OCI-LY3 (cell line): Measurements from ENCODE around the gene ITPR3.

Source experiments
- H2AFZ ChIP-seq: fragments of 200-600, 300-600 bp; shearing (Covaris generic); 2 replicates; pipeline ENCODE4 v1.6.0; 2014; ENCODE audit warnings: antibody characterized with exemption, low read depth, low read length
- H3K27ac ChIP-seq: fragments of 200-600, 300-600 bp; sonication (generic); 2 replicates; pipeline ENCODE4 v1.5.1; 2014; ENCODE audit warnings: mild to moderate bottlenecking, low read length, moderate library complexity, mixed read lengths
- H3K27me3 ChIP-seq: fragments of 200-600, 300-600 bp; sonication (generic); 2 replicates; pipeline ENCODE4 v1.6.1; 2014; ENCODE audit warnings: low read depth, low read length, mixed read lengths
- H3K36me3 ChIP-seq: fragments of 200-600, 300-600 bp; sonication (generic); replicated peaks from 2 replicates; pipeline ENCODE3; 2014; ENCODE audit warnings: low read depth, low read length, mixed read lengths
- H3K4me1 ChIP-seq: fragments of 300-600, 200-600 bp; sonication (generic); 2 replicates; pipeline ENCODE4 v1.6.1; 2014; ENCODE audit warnings: low read length, mixed read lengths
- H3K4me2 ChIP-seq: fragments of 200-600, 300-600 bp; sonication (generic); 2 replicates; pipeline ENCODE4 v1.6.1; 2014; ENCODE audit warnings: low read length, mixed read lengths
- H3K4me3 ChIP-seq: fragments of 300-600, 200-600 bp; sonication (generic); 2 replicates; pipeline ENCODE4 v1.5.1; 2014; ENCODE audit warnings: antibody characterized with exemption, mild to moderate bottlenecking, low read length, moderate library complexity
- H3K79me2 ChIP-seq: fragments of 300-600, 200-600 bp; shearing (Covaris generic); 2 replicates; pipeline ENCODE4 v1.6.1; 2014; ENCODE audit warnings: mild to moderate bottlenecking, low read length, mixed read lengths
- H3K9ac ChIP-seq: fragments of 300-600, 200-600 bp; shearing (Covaris generic); 2 replicates; pipeline ENCODE4 v1.6.0; 2014; ENCODE audit warnings: mild to moderate bottlenecking, low read length, moderate library complexity
- H3K9me3 ChIP-seq: fragments of 200-600, 300-600 bp; shearing (Covaris generic); 2 replicates; pipeline ENCODE4 v1.6.1; 2014; ENCODE audit warnings: low read length, mixed read lengths; ENCODE audit not compliant: insufficient read depth
- H4K20me1 ChIP-seq: fragments of 200-600, 300-600 bp; sonication (generic); 2 replicates; pipeline ENCODE4 v1.6.1; 2016; ENCODE audit warnings: low read length, mixed read lengths; ENCODE audit not compliant: insufficient read depth
- CTCF ChIP-seq: fragments of 200-600, 300-600 bp; sonication (generic); IDR thresholded peaks from 2 replicates; pipeline ENCODE4 v1.5.1; 2014; ENCODE audit warnings: antibody characterized with exemption, low read length, low read depth
- EZH2phosphoT487 ChIP-seq: fragments of 200-600 bp; shearing (Covaris generic); IDR thresholded peaks from 2 replicates; pipeline ENCODE4 v1.6.1; 2018; ENCODE audit warnings: antibody characterized with exemption, mixed run types, low read depth

The ITPR3 gene

DNA sequence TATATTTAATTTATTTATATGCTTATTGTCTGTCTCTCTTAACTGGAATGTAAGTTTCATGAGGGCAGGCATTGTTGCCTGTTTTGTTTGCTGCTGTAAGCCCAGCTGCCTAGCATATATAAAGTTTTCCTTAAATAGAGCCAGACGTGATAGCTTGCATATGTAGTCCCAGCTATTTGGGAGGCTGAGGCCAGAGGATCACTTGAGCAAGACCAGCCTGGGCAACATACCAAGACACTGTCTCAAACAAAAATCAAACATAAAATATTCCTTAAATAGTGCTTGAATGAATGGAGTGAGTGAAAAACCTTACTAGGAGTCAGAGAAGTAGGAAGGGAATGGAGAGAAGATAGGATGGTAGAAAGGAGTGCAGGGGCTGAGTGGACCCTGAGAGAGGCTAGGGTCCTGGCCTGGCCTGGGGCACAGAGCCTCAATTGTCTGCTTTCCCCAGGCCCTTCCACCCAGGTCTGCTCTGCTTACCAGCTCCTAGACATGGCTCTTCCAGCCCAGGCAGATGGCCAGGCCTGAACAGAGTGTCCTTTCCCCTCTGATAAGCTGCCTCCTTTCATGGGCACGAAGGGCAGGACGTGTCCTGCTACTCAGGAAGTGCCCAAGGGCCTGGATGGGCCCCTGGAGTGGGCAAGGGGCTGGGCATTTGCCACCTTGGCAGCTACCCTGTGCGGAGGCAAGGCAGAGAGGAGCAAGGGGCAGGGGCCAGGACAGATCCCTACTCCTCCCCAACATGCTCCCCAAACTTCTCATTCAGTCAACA is 23.4 kb upstream of the ITPR3 start:
- Histone ChIP-seq H3K27me3 (no peaks in the 10 kb centered on the region), H3K27ac (no peak overlapping the region), H4K20me1 (no peaks in the 10 kb centered on the region), H2AFZ (no peak overlapping the region), H3K4me2 (no peak overlapping the region), H3K4me1 (peaks cover 3% of the 10 kb centered on the region), H3K79me2 (no peaks in the 10 kb centered on the region), H3K4me3 (no peak overlapping the region), H3K9ac (no peak overlapping the region), H3K36me3 (no peaks in the 10 kb centered on the region), H3K9me3 (no peaks in the 10 kb centered on the region)
- TF ChIP-seq CTCF (no peak), EZH2phosphoT487 (no peak)

DNA sequence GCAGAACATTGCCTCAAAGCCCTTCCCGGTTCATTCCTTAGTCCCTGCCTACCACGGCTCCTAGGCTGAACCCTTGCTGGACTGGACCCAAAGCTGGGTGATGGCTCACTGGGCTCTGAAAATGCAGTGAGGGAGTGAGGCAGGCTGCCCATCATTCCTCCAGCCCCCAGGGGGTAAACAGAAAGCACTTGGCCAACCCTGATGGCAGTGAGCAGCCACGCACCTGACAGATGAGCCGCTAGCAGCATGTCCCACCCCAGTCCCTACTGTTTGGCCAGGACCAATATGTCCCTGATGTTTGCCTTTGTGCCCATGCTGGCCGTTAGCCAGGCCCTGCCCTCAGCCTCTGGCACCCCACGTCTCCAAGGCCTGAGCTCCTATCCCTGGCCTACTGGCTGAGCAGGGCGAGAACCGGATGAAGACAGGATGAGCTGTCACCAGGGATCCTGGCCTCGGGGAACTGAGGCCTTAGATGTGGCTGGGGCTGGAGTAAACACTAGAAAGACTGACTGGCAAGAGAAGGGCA is 21.6 kb upstream of the ITPR3 start:
- H3K79me2 ChIP-seq, result no peaks in the 10 kb centered on the region
- H3K4me2 ChIP-seq, result no peak overlapping the region
- H3K9ac ChIP-seq, result no peak overlapping the region

GRCh38 chr6:33600761-33601160 is 20.4 kb upstream of the ITPR3 start:
- no peak overlapping the region for H2AFZ ChIP-seq
- H3K79me2 ChIP-seq, result no peaks in the 10 kb centered on the region
- no peak overlapping the region for H3K27ac ChIP-seq
- H3K9ac ChIP-seq, result no peak overlapping the region
- no peak overlapping the region for H3K4me2 ChIP-seq
- no peaks in the 10 kb centered on the region for H3K27me3 ChIP-seq
- no peaks in the 10 kb centered on the region for H3K9me3 ChIP-seq
- H3K4me1 ChIP-seq, result no peaks in the 10 kb centered on the region
- no peaks in the 10 kb centered on the region for H4K20me1 ChIP-seq
- H3K4me3 ChIP-seq, result no peak overlapping the region
- TF ChIP-seq EZH2phosphoT487, result no peak
- no peak for TF ChIP-seq CTCF
- H3K36me3 ChIP-seq, result no peaks in the 10 kb centered on the region

More for the DNA sequence above, 21.6 kb upstream of the ITPR3 start:
- no peaks in the 10 kb centered on the region for H4K20me1 ChIP-seq
- H3K4me1 ChIP-seq, result no peaks in the 10 kb centered on the region
- TF ChIP-seq CTCF (no peak), EZH2phosphoT487 (no peak)
- H3K9me3 ChIP-seq, result no peaks in the 10 kb centered on the region
- no peak overlapping the region for H3K27ac ChIP-seq
- no peaks in the 10 kb centered on the region for H3K27me3 ChIP-seq
- H3K36me3 ChIP-seq, result no peaks in the 10 kb centered on the region
- no peak overlapping the region for H2AFZ ChIP-seq
- H3K4me3 ChIP-seq, result no peak overlapping the region

- no peak overlapping the region for H2AFZ ChIP-seq
- H3K9me3 ChIP-seq, result no peaks in the 10 kb centered on the region
- no peak overlapping the region for H3K4me2 ChIP-seq
- H3K27me3 ChIP-seq, result no peaks in the 10 kb centered on the region
- no peak overlapping the region for H3K9ac ChIP-seq
- H3K4me1 ChIP-seq, result no peaks in the 10 kb centered on the region
- no peaks in the 10 kb centered on the region for H3K79me2 ChIP-seq
- no peaks in the 10 kb centered on the region for H3K36me3 ChIP-seq
- TF ChIP-seq CTCF (no peak), EZH2phosphoT487 (no peak)
- no peak overlapping the region for H3K4me3 ChIP-seq
- H4K20me1 ChIP-seq, result no peaks in the 10 kb centered on the region
- H3K27ac ChIP-seq, result no peak overlapping the region
Observed at GRCh38 chr6:33602180-33602579, 18.9 kb upstream of the ITPR3 start.
